H1 (cell line): ENCODE data around the gene CFAP74. TPM values are rescaled to one million over a fixed set of nuclear protein-coding genes. Genes with fewer than 3 reads are reported as not detected.

Source experiments
- EGR1 ChIP-seq: IDR thresholded peaks from 2 replicates; pipeline ENCODE4 v1.6.1; 2011; ENCODE audit warnings: low read depth, low read length, borderline replicate concordance
- HDAC2 ChIP-seq, 2 experiments: fragments of 300-600 bp in 1 of 2; sonication (generic) in 1 of 2; IDR thresholded peaks; 2 replicates each; pipeline ENCODE4 v1.6.1; 2011 to 2012; ENCODE audit warnings: low read depth in 2 of 2, low read length in 2 of 2, mild to moderate bottlenecking in 2 of 2, moderate library complexity in 2 of 2, borderline replicate concordance in 1 of 2, inconsistent platforms in 1 of 2
- polyA plus RNA-seq, 7 experiments: library from polyadenylated mRNA; depleted of rRNA in 3 of 7; stranded (reverse) in 5 of 7; unstranded in 2 of 7; fragments of >200 nt in 5 of 7; fragments of 200-250 nt in 2 of 7; gene quantifications; 1 replicate in 5 of 7; 2 replicates in 1 of 7; 4 replicates in 1 of 7; pipeline versions ENCODE4 v1.2.1 to v1.2.3, GENCODE V29; 2011 to 2013; ENCODE audit warnings: missing spikeins in 2 of 7, mixed read lengths in 2 of 7
- total RNA-seq: library from RNA; stranded (reverse); fragmentation: NEBNext Ultra II Directional; extraction: Animal tissue kit (Norgen Biotek cat#: 25700); gene quantifications from 2 replicates; pipeline ENCODE4 v1.2.1, GENCODE V29; 2021

Gene CFAP74
- total and polyA plus RNA-seq, 2 of the 8 experiments (the other 6 are each of a cell fraction or from before 2014, with no cell fraction given): 0.09 to 0.20 TPM

DNA sequence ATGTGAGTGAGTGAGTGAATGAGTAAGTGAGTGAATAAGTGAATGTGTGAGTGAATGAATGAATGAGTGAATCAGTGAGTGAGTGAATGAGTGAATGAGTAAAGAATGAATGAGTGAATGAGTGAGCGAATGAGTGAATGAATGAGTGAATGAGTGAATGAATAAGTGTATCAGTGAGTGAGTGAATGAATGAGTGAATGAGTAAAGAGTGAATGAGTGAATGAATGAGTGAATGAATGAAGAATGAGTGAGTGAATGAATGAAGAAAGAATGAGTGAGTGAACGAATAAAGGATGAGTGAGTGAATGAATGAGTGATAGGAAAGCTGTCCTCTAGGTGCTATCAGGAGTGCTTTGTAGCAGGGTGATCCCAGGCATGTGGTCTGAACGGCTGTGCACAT lies 35.7 kb downstream of the CFAP74 start (continued):
- TF ChIP-seq HDAC2 (IDR thresholded peaks at IDR 0.05; ENCODE audit: borderline replicate concordance in 1 of 2, low read depth in 2 of 2, low read length in 2 of 2): no peak
- TF ChIP-seq EGR1: no peak
